ENCODE results near the gene NREP.

NREP gene

GRCh38 chr5:111689357-111689935 lies 67.5 kb downstream of the NREP start:
- no peak overlapping the region for H3K9ac ChIP-seq (ENCODE audit: low read length)
- H3K27ac ChIP-seq (ENCODE audit: low read depth, low read length) = no peak overlapping the region
- no peaks in the 10 kb centered on the region for H3K4me1 ChIP-seq (ENCODE audit: insufficient read depth, low read length)
- H3K27me3 ChIP-seq (ENCODE audit: control insufficient read depth in 1 of 2, insufficient read depth in 2 of 2, low read length in 2 of 2) = no peaks in the 10 kb centered on the region
- no peaks in the 10 kb centered on the region for H3K36me3 ChIP-seq (ENCODE audit: insufficient read depth, low read length)
- H3K9me3 ChIP-seq (ENCODE audit: low read length) = no peaks in the 10 kb centered on the region
- H3K4me3 ChIP-seq (ENCODE audit: low read depth in 1 of 2, low read length in 2 of 2) = no peak overlapping the region

GRCh38 chr5:111685969-111686368 lies 71.0 kb downstream of the NREP start:
- Histone ChIP-seq H3K36me3 (ENCODE audit: insufficient read depth, low read length) (no peaks in the 10 kb centered on the region), H3K27ac (ENCODE audit: low read depth, low read length) (no peak overlapping the region), H3K9ac (ENCODE audit: low read length) (no peak overlapping the region), H3K9me3 (ENCODE audit: low read length) (no peaks in the 10 kb centered on the region), H3K27me3 (ENCODE audit: control insufficient read depth in 1 of 2, insufficient read depth in 2 of 2, low read length in 2 of 2) (no peaks in the 10 kb centered on the region), H3K4me1 (ENCODE audit: insufficient read depth, low read length) (peaks cover 8% of the 10 kb centered on the region), H3K4me3 (ENCODE audit: low read depth in 1 of 2, low read length in 2 of 2) (no peak overlapping the region)

DNA sequence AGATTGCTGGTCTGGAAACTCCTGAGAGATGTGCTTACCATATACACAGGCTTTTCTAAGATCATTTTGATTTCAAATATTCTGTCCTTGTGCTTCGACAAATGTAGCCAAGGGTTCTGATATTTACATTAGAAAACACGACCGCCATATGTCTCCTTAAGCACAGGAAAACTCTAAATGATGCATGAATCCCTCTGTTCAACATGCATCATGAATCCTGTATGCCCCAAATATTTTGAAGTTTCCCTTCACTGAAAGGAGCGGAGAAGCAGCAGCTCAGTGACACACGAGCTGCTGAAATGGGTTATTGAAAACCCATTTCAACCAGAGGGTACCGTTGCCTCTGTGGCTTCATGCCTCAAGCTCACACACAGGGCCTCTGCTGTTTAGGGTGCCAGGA lies 74.4 kb downstream of the NREP start:
- no peaks in the 10 kb centered on the region for H3K27me3 ChIP-seq (ENCODE audit: control insufficient read depth in 1 of 2, insufficient read depth in 2 of 2, low read length in 2 of 2)
- H3K9me3 ChIP-seq (ENCODE audit: low read length) = no peaks in the 10 kb centered on the region
- no peak overlapping the region for H3K9ac ChIP-seq (ENCODE audit: low read length)
- no peak overlapping the region for H3K27ac ChIP-seq (ENCODE audit: low read depth, low read length)
- peaks cover 14% of the 10 kb centered on the region for H3K4me1 ChIP-seq (ENCODE audit: insufficient read depth, low read length)
- H3K36me3 ChIP-seq (ENCODE audit: insufficient read depth, low read length) = no peaks in the 10 kb centered on the region
- H3K4me3 ChIP-seq (ENCODE audit: low read depth in 1 of 2, low read length in 2 of 2) = no peak overlapping the region

DNA sequence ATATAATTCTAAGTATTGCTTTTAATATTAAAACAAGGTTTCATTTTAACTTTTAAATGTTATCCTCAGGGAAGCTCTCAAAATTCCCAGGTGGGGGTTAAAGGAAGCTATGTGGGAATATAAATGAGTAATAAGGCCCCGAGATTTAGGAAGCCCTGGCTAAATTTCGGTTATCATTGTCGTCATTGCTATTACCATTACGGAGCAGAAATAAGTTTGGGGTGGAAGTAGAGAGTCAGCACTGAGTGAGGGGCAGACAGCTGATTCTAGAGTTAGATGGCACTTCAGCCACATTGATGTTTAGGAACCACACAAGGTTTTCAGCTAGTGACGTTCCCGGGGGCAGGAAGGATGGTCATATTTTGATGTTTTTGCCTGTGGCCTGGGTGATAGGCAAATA lies 74.9 kb downstream of the NREP start:
- H3K4me3 ChIP-seq (ENCODE audit: low read depth in 1 of 2, low read length in 2 of 2) = no peak overlapping the region

DNA sequence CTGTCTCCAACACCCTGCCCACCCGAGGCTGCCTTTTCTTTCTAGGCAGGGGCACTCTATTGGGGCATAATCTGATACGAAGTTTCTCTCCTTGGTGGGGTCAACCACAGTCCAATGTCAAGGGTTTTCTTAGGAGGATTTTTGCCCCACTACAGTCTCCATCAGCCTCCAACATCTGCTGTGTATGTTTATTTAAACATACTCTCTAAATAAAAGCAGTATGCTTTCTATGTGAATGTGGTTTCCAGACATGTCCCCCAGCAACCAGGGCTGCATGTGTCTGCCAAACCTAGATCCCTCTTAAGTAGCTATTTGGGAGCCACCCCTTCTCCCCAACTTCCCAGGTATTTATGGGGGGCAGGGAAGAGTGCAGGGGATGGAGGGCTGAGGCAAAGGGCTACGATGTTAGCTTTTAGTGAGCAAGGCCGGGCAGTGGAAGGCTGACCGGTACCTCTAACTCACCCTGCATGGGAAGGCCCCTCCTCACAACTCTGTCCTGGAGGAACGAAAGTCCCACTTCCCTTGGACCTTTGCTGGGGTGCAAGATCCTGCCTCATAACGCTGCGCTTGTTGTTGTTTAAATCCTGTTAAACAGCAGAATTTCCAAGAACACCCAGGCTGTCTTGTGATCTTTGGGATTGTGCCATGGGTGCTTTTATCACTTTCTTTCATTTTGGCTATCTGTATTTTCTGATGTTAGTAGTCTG lies 75.4 kb downstream of the NREP start:
- no peak overlapping the region for H3K9ac ChIP-seq (ENCODE audit: low read length)
- peaks cover 17% of the 10 kb centered on the region for H3K4me1 ChIP-seq (ENCODE audit: insufficient read depth, low read length)
- H3K36me3 ChIP-seq (ENCODE audit: insufficient read depth, low read length) = no peaks in the 10 kb centered on the region
- no peak overlapping the region for H3K27ac ChIP-seq (ENCODE audit: low read depth, low read length)
- no peaks in the 10 kb centered on the region for H3K27me3 ChIP-seq (ENCODE audit: control insufficient read depth in 1 of 2, insufficient read depth in 2 of 2, low read length in 2 of 2)
- no peak overlapping the region for H3K4me3 ChIP-seq (ENCODE audit: low read depth in 1 of 2, low read length in 2 of 2)
- no peaks in the 10 kb centered on the region for H3K9me3 ChIP-seq (ENCODE audit: low read length)

More for the DNA sequence above, 74.9 kb downstream of the NREP start:
- H3K4me1 ChIP-seq (ENCODE audit: insufficient read depth, low read length) = peaks cover 14% of the 10 kb centered on the region
- no peaks in the 10 kb centered on the region for H3K36me3 ChIP-seq (ENCODE audit: insufficient read depth, low read length)
- H3K27me3 ChIP-seq (ENCODE audit: control insufficient read depth in 1 of 2, insufficient read depth in 2 of 2, low read length in 2 of 2) = no peaks in the 10 kb centered on the region
- H3K27ac ChIP-seq (ENCODE audit: low read depth, low read length) = no peak overlapping the region
- no peak overlapping the region for H3K9ac ChIP-seq (ENCODE audit: low read length)
- no peaks in the 10 kb centered on the region for H3K9me3 ChIP-seq (ENCODE audit: low read length)

DNA sequence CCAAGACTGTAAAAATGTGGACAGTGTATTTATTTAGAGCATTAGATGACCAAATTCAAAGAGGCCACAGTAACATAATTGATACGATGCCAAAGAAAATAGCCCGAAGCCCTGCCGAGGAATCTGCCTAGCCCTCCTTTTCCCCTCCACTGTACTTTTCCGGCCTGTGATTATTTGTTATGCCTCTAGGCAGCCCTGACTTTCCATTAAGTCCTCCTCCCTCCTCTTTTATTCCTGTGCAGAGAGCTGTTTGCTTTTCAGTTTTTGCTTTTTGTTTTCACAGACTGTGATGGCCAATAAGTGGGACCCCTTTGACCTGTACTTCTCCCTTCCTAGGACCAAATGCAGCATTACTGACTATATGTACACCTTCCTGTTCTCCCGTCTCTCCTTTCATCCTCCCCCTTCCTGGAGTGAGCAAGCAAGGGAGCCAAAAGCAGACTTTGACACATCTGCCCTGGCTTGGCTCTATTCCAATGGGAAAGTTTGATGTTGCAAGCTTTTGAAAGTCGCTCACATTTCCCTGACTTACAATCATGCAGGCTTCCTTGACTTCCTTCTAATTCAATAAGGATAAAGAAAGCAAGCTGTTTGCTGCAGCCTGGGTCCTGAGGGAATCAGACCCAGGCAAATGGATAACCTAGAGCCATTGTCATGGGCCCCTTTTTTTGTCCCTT lies 76.1 kb downstream of the NREP start:
- H3K9ac ChIP-seq (ENCODE audit: low read length) = no peak overlapping the region
- H3K4me3 ChIP-seq (ENCODE audit: low read depth in 1 of 2, low read length in 2 of 2) = no peak overlapping the region
- H3K4me1 ChIP-seq (ENCODE audit: insufficient read depth, low read length) = peaks cover 17% of the 10 kb centered on the region
- no peak overlapping the region for H3K27ac ChIP-seq (ENCODE audit: low read depth, low read length)
- no peaks in the 10 kb centered on the region for H3K36me3 ChIP-seq (ENCODE audit: insufficient read depth, low read length)
- no peaks in the 10 kb centered on the region for H3K27me3 ChIP-seq (ENCODE audit: control insufficient read depth in 1 of 2, insufficient read depth in 2 of 2, low read length in 2 of 2)
- no peaks in the 10 kb centered on the region for H3K9me3 ChIP-seq (ENCODE audit: low read length)

DNA sequence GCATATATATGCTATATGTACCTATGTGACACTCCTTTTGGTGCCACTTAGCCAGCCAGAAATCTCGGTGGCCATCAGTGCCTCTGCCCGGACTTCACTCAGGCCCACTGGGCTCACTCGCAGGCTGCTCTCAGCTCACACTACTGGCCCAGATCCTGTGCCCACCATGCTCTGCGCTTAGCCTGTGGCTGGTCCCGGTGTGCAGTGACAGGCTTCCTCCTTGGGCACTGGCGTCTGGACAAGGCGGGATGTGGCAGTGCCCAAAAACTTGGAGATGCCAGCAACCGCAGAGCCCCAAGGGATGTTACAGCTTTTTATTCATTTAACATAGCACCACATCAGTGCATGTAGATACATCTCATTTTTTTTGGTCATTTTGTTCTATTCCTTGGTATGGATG lies 77.4 kb downstream of the NREP start:
- peaks cover 17% of the 10 kb centered on the region for H3K4me1 ChIP-seq (ENCODE audit: insufficient read depth, low read length)
- H3K9ac ChIP-seq (ENCODE audit: low read length) = no peak overlapping the region

More for the DNA sequence above, 77.4 kb downstream of the NREP start:
- Histone ChIP-seq H3K27me3 (ENCODE audit: control insufficient read depth in 1 of 2, insufficient read depth in 2 of 2, low read length in 2 of 2) (no peaks in the 10 kb centered on the region), H3K9me3 (ENCODE audit: low read length) (no peaks in the 10 kb centered on the region), H3K36me3 (ENCODE audit: insufficient read depth, low read length) (no peaks in the 10 kb centered on the region), H3K4me3 (ENCODE audit: low read depth in 1 of 2, low read length in 2 of 2) (no peak overlapping the region), H3K27ac (ENCODE audit: low read depth, low read length) (no peak overlapping the region)
